B cell (primary cell): ENCODE results near the gene HOXB8. TPM values are rescaled to one million over a fixed set of nuclear protein-coding genes. Genes with fewer than 3 reads are reported as not detected.

Source experiments
- ATAC-seq: fragments of 200-7000 bp; cut with Tn5 transposase; one replicate; pipeline ENCODE4 v1.10.0; 2021; ENCODE audit warnings: low read depth, mild to moderate bottlenecking, moderate number of reproducible peaks, moderate library complexity
- CTCF ChIA-PET: fragments of 350-600 bp; sonication (Branson Sonifier 250); formaldehyde crosslinking; loops from one replicate; lab custom pipeline; 2021; ENCODE audit warnings: antibody characterized with exemption, inconsistent platforms; lab: Charles Lee
- POLR2A ChIA-PET: fragments of 350-600 bp; sonication (Branson Sonifier 250); formaldehyde crosslinking; loops from one replicate; lab custom pipeline; 2021; ENCODE audit warnings: antibody characterized with exemption; lab: Charles Lee
- DNase-seq: peaks from one replicate; pipeline ENCODE4 v3.0.0; 2013
- H2AFZ ChIP-seq: 2 replicates; pipeline ENCODE4 v1.6.1; 2012; ENCODE audit warnings: mild to moderate bottlenecking, low read depth, low read length; ENCODE audit not compliant: insufficient read depth, poor library complexity, severe bottlenecking
- H3K27ac ChIP-seq, 2 donors: 1 replicate in 1 of 2; 2 replicates in 1 of 2; pipeline ENCODE4 v1.5.1; 2012 to 2013; ENCODE audit warnings: low read length in 2 of 2, mild to moderate bottlenecking in 2 of 2, moderate library complexity in 1 of 2
- H3K27me3 ChIP-seq, 4 experiments: fragments of 200-600 bp in 1 of 4; sonication (generic) in 1 of 4; replicated peaks in 1 of 4; 1 replicate in 2 of 4; 2 replicates in 2 of 4; pipeline versions ENCODE4 v1.6.1 to v1.7.0; 2013 to 2016; ENCODE audit warnings: low read length in 3 of 4, mild to moderate bottlenecking in 2 of 4, mixed read lengths in 1 of 4, moderate library complexity in 1 of 4; ENCODE audit not compliant: insufficient read depth in 4 of 4, control insufficient read depth in 3 of 4; ENCODE audit errors: control extremely low read depth in 1 of 4
- H3K36me3 ChIP-seq, 2 experiments: replicated peaks in 1 of 2; 1 replicate in 1 of 2; 2 replicates in 1 of 2; pipeline versions ENCODE4 v1.6.1 to v1.7.1; 2013; ENCODE audit warnings: low read length in 1 of 2; ENCODE audit not compliant: insufficient read depth in 2 of 2, control insufficient read depth in 1 of 2; ENCODE audit errors: control extremely low read depth in 1 of 2, extremely low read depth in 1 of 2
- H3K4me1 ChIP-seq, 2 donors: fragments of 200-600 bp in 1 of 2; sonication (generic) in 1 of 2; 1 replicate in 1 of 2; 2 replicates in 1 of 2; pipeline versions ENCODE4 v1.5.1 to v1.6.1; 2013 to 2017; ENCODE audit warnings: low read length in 2 of 2; ENCODE audit not compliant: control insufficient read depth in 2 of 2, insufficient read depth in 2 of 2
- H3K4me2 ChIP-seq: replicated peaks from 2 replicates; pipeline ENCODE3; 2012; ENCODE audit warnings: mild to moderate bottlenecking, low read depth, low read length; ENCODE audit not compliant: poor library complexity, severe bottlenecking
- H3K4me3 ChIP-seq, 5 experiments: fragments of 200-600 bp in 1 of 5; sonication (generic) in 1 of 5; 1 replicate in 3 of 5; 2 replicates in 2 of 5; pipeline versions ENCODE4 v1.5.1 to v1.7.0; 2011 to 2016; ENCODE audit warnings: low read length in 4 of 5, mild to moderate bottlenecking in 4 of 5, low read depth in 2 of 5, control low read depth in 1 of 5, moderate library complexity in 1 of 5; ENCODE audit not compliant: insufficient read depth in 1 of 5; ENCODE audit errors: control extremely low read depth in 1 of 5, extremely low read depth in 1 of 5
- H3K79me2 ChIP-seq: fragments of 200-600 bp; sonication (generic); one replicate; pipeline ENCODE4 v1.6.0; 2016; ENCODE audit warnings: low read length; ENCODE audit not compliant: control insufficient read depth, insufficient read depth
- H3K9ac ChIP-seq: fragments of 200-600 bp; sonication (generic); 2 replicates; pipeline ENCODE4 v1.6.1; 2017; ENCODE audit warnings: mild to moderate bottlenecking, low read length, moderate library complexity
- H3K9me3 ChIP-seq, 3 donors: one replicate each; pipeline versions ENCODE4 v1.6.1 to v1.7.1; 2013; ENCODE audit warnings: low read length in 2 of 3; ENCODE audit not compliant: control insufficient read depth in 2 of 3, insufficient read depth in 1 of 3; ENCODE audit errors: control extremely low read depth in 1 of 3
- H4K20me1 ChIP-seq: 2 replicates; pipeline ENCODE4 v1.6.0; 2012; ENCODE audit warnings: mild to moderate bottlenecking, low read length; ENCODE audit not compliant: insufficient read depth, control insufficient read depth, poor library complexity, severe bottlenecking
- H3K27ac Mint-ChIP-seq: one replicate; pipeline ENCODE4 v1.8.0; 2021; ENCODE audit warnings: mixed read lengths
- H3K27me3 Mint-ChIP-seq: one replicate; pipeline ENCODE4 v1.8.0; 2021; ENCODE audit warnings: mixed read lengths
- H3K4me1 Mint-ChIP-seq: one replicate; pipeline ENCODE4 v1.8.0; 2021; ENCODE audit warnings: mixed read lengths
- H3K4me3 Mint-ChIP-seq: one replicate; pipeline ENCODE4 v1.8.0; 2021; ENCODE audit warnings: mixed read lengths
- H3K9me3 Mint-ChIP-seq: one replicate; pipeline ENCODE4 v1.8.0; 2022; ENCODE audit warnings: mixed read lengths; ENCODE audit not compliant: insufficient read depth
- EZH2 ChIP-seq: IDR thresholded peaks from 2 replicates; pipeline ENCODE4 v1.6.1; 2012; ENCODE audit warnings: borderline replicate concordance, low read depth, mild to moderate bottlenecking, moderate library complexity, low read length; ENCODE audit not compliant: insufficient read depth, poor library complexity, severe bottlenecking
- WGBS: methylation state at CpG from one replicate; pipeline ENCODE4 v1.1.5; 2013; ENCODE audit warnings: missing lambda C conversion rate; ENCODE audit not compliant: insufficient coverage; 5-methylcytosine and 5-hydroxymethylcytosine counted together
- intact Hi-C: fragments of 100-400 bp; cut with micrococcal nuclease; formaldehyde crosslinking; loops from one replicate; pipeline ENCODE4 v1.10.0; 2022
- polyA plus RNA-seq: library from polyadenylated mRNA; depleted of rRNA; stranded (reverse); fragments of >200 nt; gene quantifications from 2 replicates; pipeline ENCODE4 v1.2.3, GENCODE V29; 2012
- total RNA-seq, 2 donors: library from RNA; stranded (reverse); fragments of 120-200 nt in 1 of 2; gene quantifications; 1 replicate in 1 of 2; 2 replicates in 1 of 2; pipeline versions ENCODE4 v1.2.3 to v1.2.4, GENCODE V29; 2013 to 2022
- TF ChIP-seq, protein P1 (sequence below): fragments of 200-600 bp; IDR thresholded peaks from one replicate; pipeline ENCODE4 v1.8.0; 2022; ENCODE audit warnings: antibody characterized with exemption, mild to moderate bottlenecking

HOXB8 gene
- total and polyA plus RNA-seq, 2 donors (not counting 1 experiment from before 2014, with no cell fraction given) = not detected

- Histone ChIP-seq H3K4me3 (no peak overlapping the region), H4K20me1 (no peaks in the 10 kb centered on the region), H3K9me3 (peaks cover 0 to 12% (median 0%) of the 10 kb centered on the region in 3 donors), H2AFZ (no peak overlapping the region), H3K4me1 (peaks cover 29 to 35% of the 10 kb centered on the region in 2 donors), H3K36me3 (no peaks in the 10 kb centered on the region), H3K27ac (no peak overlapping the region), H3K79me2 (no peaks in the 10 kb centered on the region), H3K4me2 (no peak overlapping the region), H3K27me3 (peaks cover 0 to 96% (median 68%) of the 10 kb centered on the region in 4 experiments), H3K9ac (no peak overlapping the region)
- 84% methylated on average over 2 of the region's 5 CpGs for WGBS
- ChIA-PET CTCF (interaction anchor here (0.8 to 1.2 kb wide), 6 partner anchors 9 to 366 kb away, joined by 3 to 5 read pairs (median 4); no protein-coding TSS in a partner anchor), POLR2A (no interaction called here)
- intact Hi-C loops = no loop called here
- Mint-ChIP-seq H3K4me1 (peaks cover 24% of the 10 kb centered on the region), H3K4me3 (no peak overlapping the region), H3K9me3 (no peaks in the 10 kb centered on the region), H3K27me3 (peaks cover 77% of the 10 kb centered on the region), H3K27ac (no peak overlapping the region)
- DNase-seq (no peak), ATAC-seq (no peak)
- TF ChIP-seq EZH2 = no peak
- TF ChIP-seq, protein P1, sequence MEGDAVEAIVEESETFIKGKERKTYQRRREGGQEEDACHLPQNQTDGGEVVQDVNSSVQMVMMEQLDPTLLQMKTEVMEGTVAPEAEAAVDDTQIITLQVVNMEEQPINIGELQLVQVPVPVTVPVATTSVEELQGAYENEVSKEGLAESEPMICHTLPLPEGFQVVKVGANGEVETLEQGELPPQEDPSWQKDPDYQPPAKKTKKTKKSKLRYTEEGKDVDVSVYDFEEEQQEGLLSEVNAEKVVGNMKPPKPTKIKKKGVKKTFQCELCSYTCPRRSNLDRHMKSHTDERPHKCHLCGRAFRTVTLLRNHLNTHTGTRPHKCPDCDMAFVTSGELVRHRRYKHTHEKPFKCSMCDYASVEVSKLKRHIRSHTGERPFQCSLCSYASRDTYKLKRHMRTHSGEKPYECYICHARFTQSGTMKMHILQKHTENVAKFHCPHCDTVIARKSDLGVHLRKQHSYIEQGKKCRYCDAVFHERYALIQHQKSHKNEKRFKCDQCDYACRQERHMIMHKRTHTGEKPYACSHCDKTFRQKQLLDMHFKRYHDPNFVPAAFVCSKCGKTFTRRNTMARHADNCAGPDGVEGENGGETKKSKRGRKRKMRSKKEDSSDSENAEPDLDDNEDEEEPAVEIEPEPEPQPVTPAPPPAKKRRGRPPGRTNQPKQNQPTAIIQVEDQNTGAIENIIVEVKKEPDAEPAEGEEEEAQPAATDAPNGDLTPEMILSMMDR = no peak
Observed at GRCh38 chr17:48628649-48629410, 13.7 kb upstream of the HOXB8 start.
